ENCODE measurements around the gene GFM1.

Gene GFM1

DNA sequence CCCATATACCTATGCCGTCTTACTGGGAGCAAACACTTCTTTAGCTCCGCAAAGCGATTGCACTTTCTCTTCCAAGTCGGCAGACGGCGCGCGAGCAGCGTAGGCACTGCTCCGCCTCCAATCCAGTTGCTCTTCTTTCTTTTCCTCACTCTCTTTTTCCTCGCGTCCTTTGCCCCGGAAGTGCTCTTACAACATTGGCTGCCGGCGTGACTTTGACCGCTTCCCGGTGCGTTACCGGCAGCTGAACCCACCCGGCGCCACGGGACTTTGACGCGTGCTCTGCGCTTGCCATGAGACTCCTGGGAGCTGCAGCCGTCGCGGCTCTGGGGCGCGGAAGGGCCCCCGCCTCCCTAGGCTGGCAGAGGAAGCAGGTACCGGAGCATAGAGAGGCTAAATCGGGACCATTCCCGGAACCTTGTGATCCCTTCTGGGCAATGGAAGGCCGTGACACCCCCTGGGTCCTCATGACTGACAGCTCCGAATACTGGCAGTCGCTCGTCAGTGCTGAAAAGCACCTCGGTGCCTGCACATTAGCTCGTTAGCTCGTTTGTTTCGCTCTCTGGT, at the start of gene GFM1:
Gene GFM1, plus strand, starts transcription at position 183 of the 564 bp plus-strand sequence. Its CDS starts 108 bp downstream, at position 291.
- H3K4me1 ChIP-seq (ENCODE audit: control insufficient read depth in 1 of 2, insufficient read depth in 2 of 2, low read length in 2 of 2) = peaks cover 9 to 10% of the 10 kb centered on the region in 2 donors
- H3K36me3 ChIP-seq (ENCODE audit: control insufficient read depth in 1 of 2, insufficient read depth in 2 of 2, low read length in 2 of 2) = peaks cover 0 to 9% of the 10 kb centered on the region in 2 donors
- peak within 1 kb of the TSS; percentile 90 to 92 for H3K4me3 ChIP-seq (ENCODE audit: low read depth in 1 of 2, low read length in 2 of 2)
- peak within 1 kb of the TSS; percentile 81 to 91 for H3K9ac ChIP-seq (ENCODE audit: low read depth in 1 of 2, low read length in 2 of 2)
- H3K27me3 ChIP-seq (ENCODE audit: control insufficient read depth in 1 of 2, insufficient read depth in 2 of 2, low read length in 2 of 2) = no peaks in the 10 kb centered on the region
- H3K27ac ChIP-seq (ENCODE audit: low read depth, low read length) = peak within 1 kb of the TSS; percentile 67
- H3K9me3 ChIP-seq (ENCODE audit: control insufficient read depth in 1 of 2, low read length in 2 of 2) = no peaks in the 10 kb centered on the region

DNA sequence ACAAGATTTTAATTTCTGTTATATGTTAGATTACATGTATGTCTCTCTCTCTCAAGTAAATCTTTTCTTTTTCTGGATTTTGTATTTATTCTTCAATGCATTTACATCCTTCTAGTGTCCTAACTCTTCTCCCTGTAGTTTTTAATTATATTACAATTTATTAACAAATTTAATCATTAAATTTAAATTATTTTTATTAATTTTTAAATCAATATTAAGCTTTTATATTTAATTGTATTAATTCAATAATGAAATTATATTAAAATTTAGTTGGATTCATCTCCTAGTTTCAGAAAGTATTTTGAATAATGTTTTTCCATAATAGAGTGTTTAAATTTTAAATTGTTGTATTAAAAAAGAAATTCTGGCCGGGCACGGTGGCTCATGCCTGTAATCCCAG, 43.5 kb upstream of the GFM1 start:
- no peak overlapping the region for H3K27ac ChIP-seq (ENCODE audit: low read depth, low read length)
- no peak overlapping the region for H3K9ac ChIP-seq (ENCODE audit: low read depth in 1 of 2, low read length in 2 of 2)
- H3K27me3 ChIP-seq (ENCODE audit: control insufficient read depth in 1 of 2, insufficient read depth in 2 of 2, low read length in 2 of 2) = no peaks in the 10 kb centered on the region
- H3K4me1 ChIP-seq (ENCODE audit: control insufficient read depth in 1 of 2, insufficient read depth in 2 of 2, low read length in 2 of 2) = no peaks in the 10 kb centered on the region
- H3K9me3 ChIP-seq (ENCODE audit: control insufficient read depth in 1 of 2, low read length in 2 of 2) = no peaks in the 10 kb centered on the region
- no peak overlapping the region for H3K4me3 ChIP-seq (ENCODE audit: low read depth in 1 of 2, low read length in 2 of 2)
- no peaks in the 10 kb centered on the region for H3K36me3 ChIP-seq (ENCODE audit: control insufficient read depth in 1 of 2, insufficient read depth in 2 of 2, low read length in 2 of 2)

DNA sequence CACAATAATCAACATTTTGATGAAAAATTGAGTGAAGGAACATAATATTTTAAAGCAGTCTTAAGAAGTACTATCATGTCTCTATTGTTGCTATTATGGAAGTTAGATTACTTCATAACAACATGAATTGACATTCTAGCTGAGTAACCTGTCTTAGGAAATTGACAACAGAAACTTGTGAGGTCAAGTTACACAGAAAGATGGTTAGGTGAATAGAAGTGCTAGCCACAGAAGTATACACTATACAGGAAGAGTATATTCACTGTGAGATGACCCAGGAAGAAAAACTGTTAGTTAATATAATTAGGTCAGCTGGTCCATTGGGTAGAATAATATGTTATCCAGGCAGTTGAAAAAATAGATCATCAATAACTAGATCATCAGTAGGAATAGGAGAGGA, 42.1 kb upstream of the GFM1 start:
- no peaks in the 10 kb centered on the region for H3K9me3 ChIP-seq (ENCODE audit: control insufficient read depth in 1 of 2, low read length in 2 of 2)
- no peak overlapping the region for H3K4me3 ChIP-seq (ENCODE audit: low read depth in 1 of 2, low read length in 2 of 2)
- H3K36me3 ChIP-seq (ENCODE audit: control insufficient read depth in 1 of 2, insufficient read depth in 2 of 2, low read length in 2 of 2) = no peaks in the 10 kb centered on the region
- no peaks in the 10 kb centered on the region for H3K4me1 ChIP-seq (ENCODE audit: control insufficient read depth in 1 of 2, insufficient read depth in 2 of 2, low read length in 2 of 2)
- H3K27ac ChIP-seq (ENCODE audit: low read depth, low read length) = no peak overlapping the region
- H3K9ac ChIP-seq (ENCODE audit: low read depth in 1 of 2, low read length in 2 of 2) = no peak overlapping the region
- H3K27me3 ChIP-seq (ENCODE audit: control insufficient read depth in 1 of 2, insufficient read depth in 2 of 2, low read length in 2 of 2) = no peaks in the 10 kb centered on the region

- H3K4me3 ChIP-seq (ENCODE audit: low read depth in 1 of 2, low read length in 2 of 2) = no peak overlapping the region
- no peaks in the 10 kb centered on the region for H3K4me1 ChIP-seq (ENCODE audit: control insufficient read depth in 1 of 2, insufficient read depth in 2 of 2, low read length in 2 of 2)
- H3K27ac ChIP-seq (ENCODE audit: low read depth, low read length) = no peak overlapping the region
- H3K9ac ChIP-seq (ENCODE audit: low read depth in 1 of 2, low read length in 2 of 2) = no peak overlapping the region
- H3K27me3 ChIP-seq (ENCODE audit: control insufficient read depth in 1 of 2, insufficient read depth in 2 of 2, low read length in 2 of 2) = no peaks in the 10 kb centered on the region
- H3K36me3 ChIP-seq (ENCODE audit: control insufficient read depth in 1 of 2, insufficient read depth in 2 of 2, low read length in 2 of 2) = no peaks in the 10 kb centered on the region
- H3K9me3 ChIP-seq (ENCODE audit: control insufficient read depth in 1 of 2, low read length in 2 of 2) = no peaks in the 10 kb centered on the region
These were observed 26.1 kb upstream of the GFM1 start for GRCh38 chr3:158617982-158618875.

DNA sequence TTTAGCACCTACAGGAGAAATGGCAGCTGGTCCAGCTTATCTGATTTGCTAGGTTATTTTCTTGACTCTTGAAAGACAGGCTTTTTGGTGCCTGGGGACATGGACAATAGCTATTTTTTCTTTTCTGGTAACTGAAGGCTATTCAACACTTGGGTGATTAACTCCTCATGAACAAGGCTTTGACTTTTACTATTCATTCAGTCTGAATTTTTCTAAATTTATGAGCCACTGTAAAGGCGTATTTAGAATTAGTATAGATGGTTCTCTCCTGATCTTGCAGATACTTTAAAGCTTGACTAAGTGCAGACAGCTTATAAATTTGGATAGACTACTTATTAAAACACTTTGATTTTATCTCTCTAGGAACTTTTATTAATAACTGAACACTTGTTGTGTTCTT, 18.4 kb upstream of the GFM1 start:
- no peak overlapping the region for H3K4me3 ChIP-seq (ENCODE audit: low read depth in 1 of 2, low read length in 2 of 2)
- H3K4me1 ChIP-seq (ENCODE audit: control insufficient read depth in 1 of 2, insufficient read depth in 2 of 2, low read length in 2 of 2) = no peaks in the 10 kb centered on the region
- H3K9me3 ChIP-seq (ENCODE audit: control insufficient read depth in 1 of 2, low read length in 2 of 2) = no peaks in the 10 kb centered on the region
- H3K27me3 ChIP-seq (ENCODE audit: control insufficient read depth in 1 of 2, insufficient read depth in 2 of 2, low read length in 2 of 2) = no peaks in the 10 kb centered on the region
- no peak overlapping the region for H3K9ac ChIP-seq (ENCODE audit: low read depth in 1 of 2, low read length in 2 of 2)
- H3K36me3 ChIP-seq (ENCODE audit: control insufficient read depth in 1 of 2, insufficient read depth in 2 of 2, low read length in 2 of 2) = no peaks in the 10 kb centered on the region
- no peak overlapping the region for H3K27ac ChIP-seq (ENCODE audit: low read depth, low read length)

DNA sequence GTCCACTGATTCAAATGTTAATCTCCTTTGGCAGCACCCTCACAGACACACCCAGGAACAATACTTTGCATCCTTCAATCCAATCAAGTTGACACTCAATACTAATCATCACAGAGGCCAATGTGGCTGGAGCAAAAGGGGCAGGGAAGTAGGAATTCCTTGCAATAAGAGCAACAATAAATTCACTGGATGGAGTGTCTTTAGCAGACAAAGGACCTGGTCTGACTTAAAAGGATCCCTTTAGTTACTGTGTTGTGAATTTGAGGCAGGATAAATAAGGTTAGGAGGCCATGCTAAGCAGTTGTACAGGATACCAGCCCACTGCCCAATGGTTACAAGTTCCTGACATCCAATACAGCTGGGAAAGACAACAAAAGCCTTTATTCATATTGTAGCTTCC, 12.3 kb upstream of the GFM1 start:
- no peaks in the 10 kb centered on the region for H3K27me3 ChIP-seq (ENCODE audit: control insufficient read depth in 1 of 2, insufficient read depth in 2 of 2, low read length in 2 of 2)
- no peak overlapping the region for H3K9ac ChIP-seq (ENCODE audit: low read depth in 1 of 2, low read length in 2 of 2)
- no peak overlapping the region for H3K27ac ChIP-seq (ENCODE audit: low read depth, low read length)
- no peak overlapping the region for H3K4me3 ChIP-seq (ENCODE audit: low read depth in 1 of 2, low read length in 2 of 2)
- no peaks in the 10 kb centered on the region for H3K36me3 ChIP-seq (ENCODE audit: control insufficient read depth in 1 of 2, insufficient read depth in 2 of 2, low read length in 2 of 2)
- H3K4me1 ChIP-seq (ENCODE audit: control insufficient read depth in 1 of 2, insufficient read depth in 2 of 2, low read length in 2 of 2) = no peaks in the 10 kb centered on the region
- H3K9me3 ChIP-seq (ENCODE audit: control insufficient read depth in 1 of 2, low read length in 2 of 2) = no peaks in the 10 kb centered on the region

GRCh38 chr3:158640646-158641045, 3.7 kb upstream of the GFM1 start:
- Histone ChIP-seq H3K9me3 (ENCODE audit: control insufficient read depth in 1 of 2, low read length in 2 of 2) (no peaks in the 10 kb centered on the region), H3K27ac (ENCODE audit: low read depth, low read length) (no peak overlapping the region), H3K4me3 (ENCODE audit: low read depth in 1 of 2, low read length in 2 of 2) (no peak overlapping the region), H3K9ac (ENCODE audit: low read depth in 1 of 2, low read length in 2 of 2) (no peak overlapping the region), H3K27me3 (ENCODE audit: control insufficient read depth in 1 of 2, insufficient read depth in 2 of 2, low read length in 2 of 2) (no peaks in the 10 kb centered on the region), H3K36me3 (ENCODE audit: control insufficient read depth in 1 of 2, insufficient read depth in 2 of 2, low read length in 2 of 2) (no peaks in the 10 kb centered on the region), H3K4me1 (ENCODE audit: control insufficient read depth in 1 of 2, insufficient read depth in 2 of 2, low read length in 2 of 2) (peaks cover 3 to 10% of the 10 kb centered on the region in 2 donors)

- H3K27ac ChIP-seq (ENCODE audit: low read depth, low read length) = no peak overlapping the region
These were observed 2.3 kb upstream of the GFM1 start for GRCh38 chr3:158642005-158642404.

DNA sequence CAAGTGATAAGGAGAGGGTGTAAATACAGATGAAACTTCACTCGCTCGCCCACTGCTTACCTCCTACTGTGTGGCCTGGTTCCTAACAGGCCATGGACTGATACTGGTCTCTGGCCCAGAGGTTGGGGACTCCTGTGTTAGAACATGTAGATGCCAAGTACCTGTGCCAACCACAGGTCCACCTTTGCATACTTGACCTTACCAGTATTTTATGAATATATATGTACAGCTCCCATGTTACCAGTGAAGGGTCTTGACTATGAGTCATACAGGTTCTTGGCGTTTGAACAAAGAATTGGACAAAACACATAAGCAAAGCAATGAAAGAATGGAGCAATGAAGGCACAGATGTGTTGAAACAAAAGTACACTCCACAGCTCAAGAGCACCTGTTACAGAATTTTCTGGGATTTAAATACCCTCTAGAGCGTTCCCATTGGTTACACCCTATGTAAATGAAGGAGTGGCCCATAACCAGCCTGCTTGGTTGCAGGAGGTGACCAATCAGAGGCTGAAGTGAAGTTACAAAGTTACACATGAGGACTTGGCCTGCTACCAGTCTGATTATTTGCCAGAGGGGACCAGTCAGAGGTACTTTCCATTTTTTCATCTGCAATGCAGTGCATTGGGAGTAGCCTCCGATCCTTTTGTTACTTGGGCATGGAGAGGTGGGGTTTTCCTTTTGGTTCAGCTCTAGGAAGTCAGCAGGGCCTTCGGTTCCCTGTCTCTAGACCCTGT, 1.7 kb upstream of the GFM1 start:
- H3K4me1 ChIP-seq (ENCODE audit: control insufficient read depth in 1 of 2, insufficient read depth in 2 of 2, low read length in 2 of 2) = peaks cover 9 to 10% of the 10 kb centered on the region in 2 donors
- H3K9ac ChIP-seq (ENCODE audit: low read depth in 1 of 2, low read length in 2 of 2) = no peak overlapping the region
- no peaks in the 10 kb centered on the region for H3K9me3 ChIP-seq (ENCODE audit: control insufficient read depth in 1 of 2, low read length in 2 of 2)
- H3K27me3 ChIP-seq (ENCODE audit: control insufficient read depth in 1 of 2, insufficient read depth in 2 of 2, low read length in 2 of 2) = no peaks in the 10 kb centered on the region
- H3K4me3 ChIP-seq (ENCODE audit: low read depth in 1 of 2, low read length in 2 of 2) = no peak overlapping the region
- H3K36me3 ChIP-seq (ENCODE audit: control insufficient read depth in 1 of 2, insufficient read depth in 2 of 2, low read length in 2 of 2) = peaks cover 0 to 6% of the 10 kb centered on the region in 2 donors
- H3K27ac ChIP-seq (ENCODE audit: low read depth, low read length) = no peak overlapping the region

More at GRCh38 chr3:158642005-158642404, 2.3 kb upstream of the GFM1 start:
- Histone ChIP-seq H3K4me3 (ENCODE audit: low read depth in 1 of 2, low read length in 2 of 2) (no peak overlapping the region), H3K4me1 (ENCODE audit: control insufficient read depth in 1 of 2, insufficient read depth in 2 of 2, low read length in 2 of 2) (peaks cover 9 to 10% of the 10 kb centered on the region in 2 donors), H3K9me3 (ENCODE audit: control insufficient read depth in 1 of 2, low read length in 2 of 2) (no peaks in the 10 kb centered on the region), H3K9ac (ENCODE audit: low read depth in 1 of 2, low read length in 2 of 2) (no peak overlapping the region), H3K27me3 (ENCODE audit: control insufficient read depth in 1 of 2, insufficient read depth in 2 of 2, low read length in 2 of 2) (no peaks in the 10 kb centered on the region), H3K36me3 (ENCODE audit: control insufficient read depth in 1 of 2, insufficient read depth in 2 of 2, low read length in 2 of 2) (peaks cover 0 to 6% of the 10 kb centered on the region in 2 donors)

DNA sequence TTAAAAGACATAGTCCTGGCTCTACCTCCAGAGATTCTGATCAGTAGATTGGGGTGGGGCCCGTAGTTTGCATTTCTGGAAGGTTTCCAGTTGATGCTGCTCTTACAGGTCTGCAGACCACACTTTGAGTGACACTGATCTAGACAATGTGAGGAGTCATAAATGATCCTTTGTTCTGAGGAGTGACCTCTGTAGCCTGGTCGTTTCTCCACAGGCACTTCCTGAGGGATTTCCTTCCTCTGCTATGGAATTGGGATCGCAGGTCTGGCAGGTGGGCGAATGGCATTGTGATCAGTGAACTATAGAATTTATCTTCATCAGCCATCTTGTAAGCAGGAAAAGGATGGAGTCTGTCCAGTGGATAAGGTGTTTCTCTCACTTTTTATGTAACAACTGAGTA, 5.5 kb downstream of the GFM1 start:
- Histone ChIP-seq H3K4me1 (ENCODE audit: control insufficient read depth in 1 of 2, insufficient read depth in 2 of 2, low read length in 2 of 2) (peaks cover 5 to 9% of the 10 kb centered on the region in 2 donors), H3K36me3 (ENCODE audit: control insufficient read depth in 1 of 2, insufficient read depth in 2 of 2, low read length in 2 of 2) (peaks cover 4 to 40% of the 10 kb centered on the region in 2 donors), H3K9me3 (ENCODE audit: control insufficient read depth in 1 of 2, low read length in 2 of 2) (no peaks in the 10 kb centered on the region), H3K9ac (ENCODE audit: low read depth in 1 of 2, low read length in 2 of 2) (no peak overlapping the region), H3K4me3 (ENCODE audit: low read depth in 1 of 2, low read length in 2 of 2) (no peak overlapping the region), H3K27me3 (ENCODE audit: control insufficient read depth in 1 of 2, insufficient read depth in 2 of 2, low read length in 2 of 2) (no peaks in the 10 kb centered on the region), H3K27ac (ENCODE audit: low read depth, low read length) (no peak overlapping the region)
